ENCODE data around the gene SLC36A4. TPM values are rescaled to one million over a fixed set of nuclear protein-coding genes. Genes with fewer than 3 reads are reported as not detected.

SLC36A4 gene
- total and polyA plus RNA-seq, 9 of the 15 experiments (the other 6 are each of a cell fraction or from before 2014, with no cell fraction given), result 1.4 to 8.0 (median 5.4) TPM

DNA sequence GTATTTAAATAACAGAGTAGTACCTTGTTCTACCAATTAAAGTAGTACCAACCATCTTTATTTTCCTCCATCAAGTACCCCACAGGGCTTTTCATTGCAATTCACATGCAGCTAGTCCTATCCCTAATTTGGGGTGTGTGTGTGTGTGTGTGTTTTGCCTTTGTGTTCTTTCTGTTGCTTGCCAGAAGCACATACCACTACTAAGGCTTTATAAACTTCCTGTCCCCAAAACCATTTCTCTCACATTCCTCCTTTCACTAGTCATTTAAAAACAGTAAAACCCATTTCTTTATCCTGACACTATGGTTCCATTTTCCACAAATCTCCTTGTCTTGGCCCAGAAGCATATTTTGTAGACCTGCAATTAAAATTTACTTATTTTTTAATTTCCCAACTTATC lies 54.6 kb downstream of the SLC36A4 start (continued):
- TF ChIP-seq, protein P1, sequence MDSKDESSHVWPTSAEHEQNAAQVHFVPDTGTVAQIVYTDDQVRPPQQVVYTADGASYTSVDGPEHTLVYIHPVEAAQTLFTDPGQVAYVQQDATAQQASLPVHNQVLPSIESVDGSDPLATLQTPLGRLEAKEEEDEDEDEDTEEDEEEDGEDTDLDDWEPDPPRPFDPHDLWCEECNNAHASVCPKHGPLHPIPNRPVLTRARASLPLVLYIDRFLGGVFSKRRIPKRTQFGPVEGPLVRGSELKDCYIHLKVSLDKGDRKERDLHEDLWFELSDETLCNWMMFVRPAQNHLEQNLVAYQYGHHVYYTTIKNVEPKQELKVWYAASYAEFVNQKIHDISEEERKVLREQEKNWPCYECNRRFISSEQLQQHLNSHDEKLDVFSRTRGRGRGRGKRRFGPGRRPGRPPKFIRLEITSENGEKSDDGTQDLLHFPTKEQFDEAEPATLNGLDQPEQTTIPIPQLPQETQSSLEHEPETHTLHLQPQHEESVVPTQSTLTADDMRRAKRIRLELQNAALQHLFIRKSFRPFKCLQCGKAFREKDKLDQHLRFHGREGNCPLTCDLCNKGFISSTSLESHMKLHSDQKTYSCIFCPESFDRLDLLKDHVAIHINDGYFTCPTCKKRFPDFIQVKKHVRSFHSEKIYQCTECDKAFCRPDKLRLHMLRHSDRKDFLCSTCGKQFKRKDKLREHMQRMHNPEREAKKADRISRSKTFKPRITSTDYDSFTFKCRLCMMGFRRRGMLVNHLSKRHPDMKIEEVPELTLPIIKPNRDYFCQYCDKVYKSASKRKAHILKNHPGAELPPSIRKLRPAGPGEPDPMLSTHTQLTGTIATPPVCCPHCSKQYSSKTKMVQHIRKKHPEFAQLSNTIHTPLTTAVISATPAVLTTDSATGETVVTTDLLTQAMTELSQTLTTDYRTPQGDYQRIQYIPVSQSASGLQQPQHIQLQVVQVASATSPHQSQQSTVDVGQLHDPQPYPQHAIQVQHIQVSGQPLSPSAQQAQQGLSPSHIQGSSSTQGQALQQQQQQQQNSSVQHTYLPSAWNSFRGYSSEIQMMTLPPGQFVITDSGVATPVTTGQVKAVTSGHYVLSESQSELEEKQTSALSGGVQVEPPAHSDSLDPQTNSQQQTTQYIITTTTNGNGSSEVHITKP (IDR thresholded peaks at IDR 0.05; ENCODE audit: partially characterized antibody), result no peak
- no peak for TF ChIP-seq RBM14 (IDR thresholded peaks at IDR 0.05; ENCODE audit: borderline replicate concordance, insufficient read depth, low read depth, low read length)
- TF ChIP-seq HDAC6 (IDR thresholded peaks at IDR 0.05; ENCODE audit: low read depth, low read length), result no peak

DNA sequence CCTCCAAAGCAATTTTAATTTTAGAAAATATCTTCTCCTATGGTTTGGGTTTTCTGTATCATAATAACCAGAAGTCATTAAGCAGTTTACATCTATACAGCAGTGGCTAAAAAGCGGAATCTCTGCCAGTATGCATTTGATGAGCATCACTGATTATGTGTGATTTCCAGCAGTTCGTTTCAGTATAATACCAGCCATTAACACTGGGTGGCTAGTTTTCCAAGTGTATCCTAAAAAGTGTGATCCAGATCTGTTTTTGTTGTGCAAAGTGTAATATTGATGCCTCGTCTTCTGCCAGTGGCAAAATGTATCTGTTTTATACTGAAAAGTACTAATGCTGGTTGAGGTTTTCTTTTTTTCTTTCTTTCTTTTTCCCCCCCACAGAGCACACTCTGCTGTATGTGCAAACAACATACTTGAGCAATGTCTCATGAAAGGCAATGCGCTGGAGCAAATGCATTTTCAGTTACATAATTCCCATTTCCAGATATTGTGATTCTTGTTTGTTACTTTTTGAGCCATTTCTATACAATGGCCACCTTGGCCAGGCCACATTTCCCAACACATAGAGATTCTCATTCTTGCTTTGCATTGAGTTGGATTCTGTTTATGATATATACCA lies 64.2 kb downstream of the SLC36A4 start:
- H2AFZ ChIP-seq (ENCODE audit: low read depth, low read length), result no peak overlapping the region
- in situ Hi-C loops (cut with MboI), result no loop called here
- intact Hi-C loops (cut with micrococcal nuclease), result loop anchor here (5.0 kb wide), 1 partner anchor 99 kb away; no protein-coding TSS in a partner anchor
- TF ChIP-seq, protein P2, sequence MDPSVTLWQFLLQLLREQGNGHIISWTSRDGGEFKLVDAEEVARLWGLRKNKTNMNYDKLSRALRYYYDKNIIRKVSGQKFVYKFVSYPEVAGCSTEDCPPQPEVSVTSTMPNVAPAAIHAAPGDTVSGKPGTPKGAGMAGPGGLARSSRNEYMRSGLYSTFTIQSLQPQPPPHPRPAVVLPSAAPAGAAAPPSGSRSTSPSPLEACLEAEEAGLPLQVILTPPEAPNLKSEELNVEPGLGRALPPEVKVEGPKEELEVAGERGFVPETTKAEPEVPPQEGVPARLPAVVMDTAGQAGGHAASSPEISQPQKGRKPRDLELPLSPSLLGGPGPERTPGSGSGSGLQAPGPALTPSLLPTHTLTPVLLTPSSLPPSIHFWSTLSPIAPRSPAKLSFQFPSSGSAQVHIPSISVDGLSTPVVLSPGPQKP (CRISPR knock-in tag; IDR thresholded peaks at IDR 0.05), result no peak
- no peak for TF ChIP-seq ZNF232 (CRISPR knock-in tag; IDR thresholded peaks at IDR 0.05)
- TF ChIP-seq ZC3H8 (IDR thresholded peaks at IDR 0.05), result no peak
- TF ChIP-seq PHF8 (IDR thresholded peaks at IDR 0.05; ENCODE audit: borderline replicate concordance, low read length), result no peak
- TF ChIP-seq NEUROD1 (IDR thresholded peaks at IDR 0.05; ENCODE audit: borderline replicate concordance, low read depth, low read length, partially characterized antibody), result no peak
- no peak for TF ChIP-seq ARID1B (IDR thresholded peaks at IDR 0.05)
- no peak for TF ChIP-seq SMARCA5 (IDR thresholded peaks at IDR 0.05)
- no peak for TF ChIP-seq BHLHE40 (IDR thresholded peaks at IDR 0.05; ENCODE audit: low read length)
- no peak for TF ChIP-seq KLF6 (CRISPR knock-in tag; IDR thresholded peaks at IDR 0.05; ENCODE audit: borderline replicate concordance)
- TF ChIP-seq ESRRA (IDR thresholded peaks at IDR 0.05; ENCODE audit: borderline replicate concordance, low read depth), result no peak
- no peak for TF ChIP-seq ASH1L (IDR thresholded peaks at IDR 0.05; ENCODE audit: borderline replicate concordance, low read depth, partially characterized antibody)
- no peak for TF ChIP-seq SUPT5H (IDR thresholded peaks at IDR 0.05)
- no peak for TF ChIP-seq MTA2 (IDR thresholded peaks at IDR 0.05; ENCODE audit: low read depth)
- TF ChIP-seq CCNT2 (IDR thresholded peaks at IDR 0.05; ENCODE audit: borderline replicate concordance, extremely low read depth, insufficient read length, low read depth, low read length), result no peak
- no peak for TF ChIP-seq CC2D1A (IDR thresholded peaks at IDR 0.05)
- TF ChIP-seq ZNF583 (CRISPR knock-in tag; IDR thresholded peaks at IDR 0.05), result no peak

More for the DNA sequence above, 64.2 kb downstream of the SLC36A4 start:
- Histone ChIP-seq H4K20me1 (replicated peaks; ENCODE audit: control insufficient read depth, insufficient read depth, low read length) (no peaks in the 10 kb centered on the region), H3K9me3 (replicated peaks; ENCODE audit: control insufficient read depth, insufficient read depth, low read depth, low read length) (no peaks in the 10 kb centered on the region), H3K4me2 (ENCODE audit: insufficient read depth, low read length) (no peak overlapping the region), H3K4me3 (no peak overlapping the region), H3K9me1 (ENCODE audit: control insufficient read depth, insufficient read depth, low read length) (no peaks in the 10 kb centered on the region), H3K27me3 (ENCODE audit: control insufficient read depth in 2 of 2, insufficient read depth in 2 of 2, low read length in 2 of 2) (no peaks in the 10 kb centered on the region), H3K36me3 (ENCODE audit: control insufficient read depth, insufficient read depth, low read length) (no peaks in the 10 kb centered on the region), H3K4me1 (replicated peaks in 1 of 2; ENCODE audit: control insufficient read depth in 2 of 2, insufficient read depth in 2 of 2, low read length in 2 of 2) (no peaks in the 10 kb centered on the region), H3K79me2 (ENCODE audit: control insufficient read depth, insufficient read depth, low read length) (no peaks in the 10 kb centered on the region), H3K9ac (ENCODE audit: insufficient read depth in 1 of 2, low read depth in 2 of 2, low read length in 2 of 2) (no peak overlapping the region), H3K27ac (ENCODE audit: extremely low read depth, low read depth, low read length) (no peak overlapping the region)
- BruUV-seq (replicated peaks), result no TSS peak
- FAIRE-seq (no peak), ATAC-seq (no peak), DNase-seq (ENCODE audit: extremely low read depth in 1 of 4, low spot score in 3 of 4) (no peak)
- WGBS (ENCODE audit: insufficient coverage, low coverage, missing lambda C conversion rate), result 0% methylated on average over 4 of the region's 4 CpGs
- POLR2A ChIA-PET, result no interaction called here
- CTCF ChIA-PET (ENCODE audit: low intra/inter-chr PET ratio), result no interaction called here
